GM19324 (cell line): Measurements from ENCODE around the gene MRPS6.

Experiments
- ATAC-seq: cut with Tn5 transposase; IDR thresholded peaks from one replicate; pipeline ENCODE4 v1.9.1; 2021; ENCODE audit warnings: mild to moderate bottlenecking, moderate library complexity; ENCODE audit not compliant: unreplicated experiment, low FRiP score

Gene MRPS6

DNA sequence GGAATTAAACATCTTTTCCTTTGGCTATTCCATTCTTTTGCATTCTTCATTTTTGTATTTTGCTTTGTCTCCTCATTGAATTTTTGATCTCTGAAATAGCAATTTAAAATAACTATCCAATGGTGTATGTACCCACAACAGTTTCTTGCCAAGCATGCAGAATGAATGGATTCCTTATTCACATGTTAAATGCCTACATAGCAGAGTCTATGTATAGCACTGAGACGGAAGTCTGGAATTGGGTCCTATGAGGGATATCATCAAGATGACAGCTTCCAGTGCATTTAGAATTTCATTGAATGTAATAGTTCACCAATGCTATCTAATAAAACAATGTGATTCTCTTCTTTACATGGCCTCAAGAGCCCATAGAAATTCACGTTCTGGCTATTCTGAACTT is 97.5 kb downstream of the MRPS6 start:
- no peak for ATAC-seq

DNA sequence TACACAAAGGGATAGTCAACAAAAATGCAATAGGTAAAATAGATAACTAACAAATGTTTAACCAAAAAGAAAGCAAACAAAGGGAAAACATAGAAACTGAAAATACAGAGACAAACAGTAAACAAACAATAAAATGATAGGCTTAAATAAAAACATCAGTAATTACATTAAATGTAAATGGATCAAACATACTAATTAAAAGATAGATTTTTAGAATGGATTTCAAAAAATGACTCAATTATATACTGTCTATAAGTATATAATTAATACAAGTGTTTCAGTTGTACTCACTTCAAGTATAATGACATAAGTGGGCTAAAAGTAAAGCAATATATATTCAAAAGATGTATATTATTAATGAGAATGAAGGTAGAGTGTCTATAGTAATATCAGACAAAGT is 101.1 kb downstream of the MRPS6 start:
- ATAC-seq, result no peak

DNA sequence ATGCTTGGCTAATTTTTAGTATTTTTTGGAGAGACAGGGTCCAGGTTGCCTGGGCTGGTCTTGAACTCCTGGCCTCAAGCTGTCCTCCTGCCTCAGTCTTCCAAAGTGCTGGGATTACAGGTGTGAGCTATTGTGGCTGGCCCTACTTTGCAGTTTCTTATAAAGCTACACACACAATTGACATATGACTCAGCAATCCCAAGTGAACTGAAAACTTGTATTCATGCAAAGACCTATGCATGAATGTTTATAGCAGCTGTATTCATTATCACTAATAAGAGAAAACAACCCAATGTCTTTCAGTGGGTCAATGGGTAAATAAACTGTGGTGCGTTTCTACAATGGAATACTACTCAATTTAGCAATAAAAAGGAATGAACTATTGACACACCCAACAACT is 103.1 kb downstream of the MRPS6 start:
- ATAC-seq, result no peak

DNA sequence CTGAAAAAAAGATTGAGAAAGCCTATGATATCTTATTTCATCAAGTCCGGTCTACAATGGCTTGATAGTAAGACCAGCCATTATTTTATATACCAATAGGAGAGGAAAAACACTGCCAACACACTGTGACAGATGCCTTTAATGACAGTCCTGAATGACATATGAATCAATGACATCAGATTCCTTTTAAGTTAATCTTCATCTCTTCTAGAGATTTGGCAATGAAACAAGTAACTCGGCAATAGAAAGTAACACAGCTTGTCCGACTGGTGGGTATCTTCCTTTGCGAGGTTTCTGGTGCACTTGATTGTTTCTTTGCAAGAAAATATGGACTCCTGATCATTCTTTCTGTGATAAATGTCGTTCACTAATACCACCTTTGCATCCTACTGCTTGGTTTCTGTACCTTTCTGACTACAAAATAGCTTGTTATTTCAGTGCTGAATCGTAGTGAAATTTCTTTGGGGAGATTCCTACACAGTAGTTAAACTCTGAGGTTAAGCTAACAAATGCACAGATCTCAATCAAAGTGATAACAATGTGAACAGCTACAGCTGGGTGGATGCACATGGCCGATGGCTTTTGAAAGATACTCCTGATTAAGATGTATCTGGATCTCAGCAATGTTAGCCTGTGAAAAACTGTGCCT is 104.7 kb downstream of the MRPS6 start:
- no peak for ATAC-seq

DNA sequence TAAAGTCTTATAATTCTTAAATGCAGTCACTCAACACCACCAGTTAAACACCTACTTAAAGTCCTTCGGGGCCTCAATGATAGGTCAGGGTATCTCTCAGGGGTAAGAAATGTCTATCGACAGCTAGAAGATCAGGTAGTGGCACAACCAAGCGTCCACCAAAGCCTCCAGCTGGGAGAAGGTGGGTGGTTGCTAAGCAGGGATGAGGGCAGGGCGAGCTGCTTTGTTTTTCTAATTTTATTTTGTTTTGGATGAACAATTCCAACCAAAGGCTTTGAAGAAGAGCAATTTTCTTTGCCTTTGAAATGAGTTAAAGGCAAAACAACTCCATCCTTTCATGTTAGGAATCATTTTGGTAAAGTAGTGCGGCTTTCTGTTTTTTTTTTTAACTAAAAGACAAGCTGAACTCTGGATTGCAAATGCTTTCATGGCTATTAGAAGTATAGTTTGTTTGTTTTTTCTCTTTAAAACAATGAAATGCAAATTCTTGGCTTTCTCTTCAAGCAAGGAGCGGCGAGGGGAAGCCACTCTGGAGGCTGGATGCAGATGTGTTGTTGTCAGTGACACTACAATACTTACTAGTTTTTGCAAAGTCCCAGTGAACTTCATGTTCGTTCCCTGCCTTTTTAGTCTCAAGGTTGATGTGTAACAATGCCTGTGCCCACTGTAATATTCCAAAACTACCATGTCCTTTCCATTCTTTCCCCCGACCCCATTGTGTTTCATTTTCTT is 106.0 kb downstream of the MRPS6 start:
- ATAC-seq, result no peak

DNA sequence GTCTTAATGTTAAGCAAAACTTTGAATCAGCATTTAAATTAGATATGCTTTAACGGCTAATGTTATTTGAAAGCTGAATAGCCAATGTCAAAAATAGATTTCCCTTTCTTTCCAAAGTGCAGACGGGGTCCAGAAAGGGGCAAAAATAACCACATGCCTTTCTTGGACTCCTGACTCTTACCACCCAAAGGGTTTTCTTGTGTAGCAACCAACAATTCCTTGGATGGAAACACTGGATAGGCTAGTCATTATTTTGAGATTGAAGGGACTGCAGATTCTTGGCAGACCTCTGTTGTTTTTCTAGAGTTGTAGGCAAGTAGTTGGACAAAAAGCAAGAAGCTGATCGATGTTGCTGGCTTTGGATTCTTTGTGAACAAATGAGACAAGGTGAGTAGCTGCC is 107.0 kb downstream of the MRPS6 start:
- ATAC-seq, result no peak

DNA sequence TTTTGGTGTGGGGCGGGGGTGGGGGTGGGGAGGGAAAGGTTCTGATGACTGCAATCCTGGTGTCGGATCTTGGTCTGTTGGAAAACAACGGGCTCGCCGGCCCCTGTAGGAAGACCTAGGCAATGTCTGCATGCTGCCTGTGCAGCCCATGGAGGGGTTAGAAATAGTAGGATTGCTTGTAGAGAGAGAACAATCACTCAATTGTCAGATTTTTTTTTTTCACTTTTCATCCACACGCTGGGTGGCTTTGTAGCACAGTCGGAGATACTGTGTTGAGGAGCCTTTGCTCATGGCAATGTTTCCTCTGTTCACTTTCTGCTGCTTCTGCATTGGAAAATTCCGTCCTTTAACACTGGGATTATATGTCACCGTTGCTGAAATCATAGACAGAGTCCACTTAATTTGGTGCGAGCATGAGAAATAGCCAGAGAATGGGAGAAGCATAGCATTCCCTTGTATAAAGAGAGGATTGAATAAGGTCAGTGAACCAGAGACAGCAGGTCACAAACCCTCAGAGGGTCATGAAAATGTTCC is 107.5 kb downstream of the MRPS6 start:
- no peak for ATAC-seq

DNA sequence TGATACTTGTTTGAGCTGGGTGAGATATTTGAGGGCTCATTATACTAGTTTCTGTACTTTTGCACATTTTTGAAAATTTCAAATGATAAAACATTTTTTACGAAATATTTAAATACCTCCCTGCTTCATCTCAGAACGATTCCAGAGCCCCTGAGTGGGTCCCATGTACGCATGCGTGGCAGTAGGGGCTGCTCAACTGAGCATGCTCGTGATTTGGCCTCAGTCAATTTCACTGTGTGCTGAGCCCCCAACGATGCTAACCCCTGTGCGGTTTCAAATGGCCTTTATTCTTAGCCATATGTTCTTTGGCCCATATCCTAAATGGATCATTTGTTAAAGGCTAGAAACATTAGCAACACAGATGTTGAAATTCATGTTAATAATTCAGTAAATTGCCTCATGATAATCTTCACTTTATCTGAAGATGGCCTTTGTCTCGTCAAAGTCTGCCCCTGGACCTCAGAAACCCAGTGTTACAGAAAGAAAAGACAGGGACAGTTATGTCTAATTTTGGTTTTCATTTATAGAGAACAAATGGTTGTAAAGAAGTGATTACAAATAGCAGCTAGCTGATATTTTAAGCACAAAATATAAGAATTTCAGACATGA is 108.2 kb downstream of the MRPS6 start:
- no peak for ATAC-seq

DNA sequence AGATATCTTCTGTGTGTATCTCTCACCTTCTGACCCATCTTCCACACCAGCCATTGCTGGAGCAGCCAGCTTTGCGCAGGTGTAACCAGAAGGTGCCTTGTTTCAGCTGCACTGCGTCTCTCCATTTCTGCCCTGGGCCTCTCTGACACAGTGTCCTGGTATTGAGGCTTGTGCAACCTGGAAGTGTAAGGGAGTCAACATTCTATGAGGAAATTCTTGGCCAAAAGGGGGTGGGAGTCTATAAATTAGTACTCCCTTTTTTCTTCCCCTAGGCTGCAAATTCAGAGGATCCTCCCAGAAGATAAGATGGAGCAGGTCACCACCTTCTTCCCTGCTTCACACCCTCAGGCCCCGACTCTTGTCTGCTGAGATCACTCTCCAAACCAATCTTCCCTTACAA is 109.1 kb downstream of the MRPS6 start:
- no peak for ATAC-seq

DNA sequence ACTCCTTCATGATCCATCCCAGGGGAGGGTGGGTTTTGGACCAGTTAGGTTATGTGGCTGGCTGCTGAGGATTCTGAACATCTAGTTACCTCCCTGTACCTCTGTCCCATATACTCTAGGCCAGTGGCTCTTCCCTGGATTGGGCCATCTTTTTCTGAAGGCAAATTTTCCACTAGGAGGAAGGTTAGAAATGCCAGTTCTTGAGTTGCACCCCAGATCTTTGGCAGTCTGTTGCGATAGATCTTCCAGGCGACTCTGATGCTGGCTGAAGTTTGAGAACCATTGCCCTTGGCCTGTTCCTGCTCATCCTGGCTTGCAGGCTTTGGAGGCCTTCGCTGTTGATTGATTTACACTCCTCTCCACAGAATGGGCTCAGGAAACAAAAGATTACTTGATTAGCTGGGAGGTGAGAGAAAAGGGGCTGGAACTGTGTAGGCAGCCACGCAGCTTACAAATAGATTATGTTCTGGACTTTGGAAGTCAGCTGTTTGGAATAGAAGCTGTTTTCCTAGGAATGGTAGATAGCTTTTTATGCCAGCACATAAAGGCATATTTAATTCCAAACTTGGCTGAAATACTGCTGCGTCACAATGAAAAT is 110.1 kb downstream of the MRPS6 start:
- no peak for ATAC-seq

DNA sequence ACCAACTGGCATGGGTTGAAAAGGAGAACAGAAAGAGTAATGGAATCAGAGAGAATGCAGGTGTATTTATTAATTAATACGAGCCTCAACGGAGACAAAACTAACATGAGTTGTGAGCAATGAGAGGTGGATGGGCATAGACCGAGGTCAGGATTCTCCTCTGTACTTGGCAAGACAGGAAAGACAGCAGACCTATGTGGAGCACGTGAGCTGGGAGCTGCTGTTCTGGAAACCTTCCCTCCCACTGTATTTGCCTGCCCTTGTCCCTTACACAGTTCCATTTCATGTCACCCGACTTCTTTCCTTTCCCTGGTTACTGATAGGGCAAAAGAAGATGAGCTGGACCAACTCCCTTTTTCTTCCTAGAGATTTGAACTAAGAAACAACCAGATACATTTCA is 110.9 kb downstream of the MRPS6 start:
- no peak for ATAC-seq

DNA sequence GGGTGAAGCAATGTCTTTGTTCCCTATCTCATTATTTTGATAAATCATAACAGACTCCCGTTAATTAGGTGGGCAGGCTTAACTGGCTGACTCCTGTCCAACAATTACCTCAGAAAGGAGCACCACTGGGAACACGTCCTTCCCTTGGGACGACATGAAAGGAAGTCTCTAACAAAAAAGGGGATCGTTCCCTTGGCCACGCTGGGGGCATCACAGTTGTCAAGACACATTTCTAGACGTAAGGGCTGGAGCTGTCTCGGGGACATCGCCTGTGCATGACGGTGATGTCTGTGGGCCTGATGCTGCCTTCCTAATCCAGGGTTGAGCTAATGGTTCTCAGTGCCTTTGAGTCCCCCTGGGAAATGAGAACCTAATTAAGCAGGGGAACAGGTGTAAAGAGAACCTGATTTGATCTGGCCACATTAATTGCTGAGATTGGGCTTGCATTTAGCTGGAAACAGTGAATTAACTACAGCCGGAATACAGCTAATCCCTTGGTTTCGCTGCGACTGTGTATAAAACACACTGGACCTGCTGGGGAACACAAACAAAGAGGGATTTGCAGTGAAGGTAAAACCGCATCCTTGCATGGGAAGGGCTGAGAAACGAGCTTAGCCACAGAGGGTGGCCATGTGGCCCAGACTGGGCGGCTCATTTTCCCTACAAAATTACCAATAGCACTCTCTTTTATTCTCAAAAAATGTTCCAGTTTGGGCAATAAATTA is 111.8 kb downstream of the MRPS6 start:
- no peak for ATAC-seq

DNA sequence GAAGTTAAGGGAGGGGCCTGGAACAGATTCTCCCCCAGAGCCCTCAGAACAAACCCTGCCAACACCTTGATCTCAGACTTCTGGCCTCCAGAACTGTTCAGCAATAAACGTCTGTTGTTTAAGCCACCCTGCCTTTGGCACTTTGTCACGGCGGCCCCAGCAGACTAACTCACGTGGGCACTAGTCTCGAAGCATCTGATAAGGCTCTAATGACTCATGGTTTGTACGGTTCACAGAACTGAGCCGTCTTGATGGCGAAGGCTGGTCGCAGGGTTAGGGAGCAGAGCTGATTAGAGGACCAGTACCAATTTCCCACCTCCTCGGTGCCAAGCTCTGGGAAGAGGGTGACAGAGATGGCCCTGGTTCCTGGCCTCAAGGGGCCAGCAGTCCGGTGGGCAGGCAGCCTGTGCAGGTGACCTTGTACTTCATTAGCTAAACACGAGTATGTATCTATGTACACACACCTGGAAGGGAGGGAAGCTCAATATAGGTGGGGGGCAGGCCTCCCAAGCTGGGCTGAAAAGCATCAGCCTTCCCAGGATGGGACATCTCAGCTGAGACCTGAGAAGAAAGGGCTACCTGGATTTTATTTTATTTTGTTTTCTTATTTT is 112.8 kb downstream of the MRPS6 start:
- no peak for ATAC-seq

DNA sequence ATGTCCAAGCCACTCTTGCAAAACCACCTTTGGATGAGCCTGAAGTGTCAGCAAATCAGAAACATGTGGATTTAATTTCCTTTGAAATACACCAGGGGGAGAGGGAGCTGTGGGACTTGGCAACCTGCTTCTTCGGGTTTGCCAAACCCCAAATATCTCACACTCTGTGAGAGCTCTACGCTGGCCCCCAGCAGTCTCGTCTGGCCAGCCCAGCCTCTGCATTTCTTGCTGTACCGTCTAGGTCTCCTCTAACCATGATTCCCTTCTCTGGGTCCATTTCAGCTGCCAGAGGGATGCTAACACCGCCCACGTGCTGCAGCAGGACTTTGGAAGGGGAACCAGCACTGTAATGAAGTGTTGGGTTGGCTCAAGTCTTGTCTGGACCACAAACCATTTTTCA is 114.6 kb downstream of the MRPS6 start:
- ATAC-seq, result no peak

DNA sequence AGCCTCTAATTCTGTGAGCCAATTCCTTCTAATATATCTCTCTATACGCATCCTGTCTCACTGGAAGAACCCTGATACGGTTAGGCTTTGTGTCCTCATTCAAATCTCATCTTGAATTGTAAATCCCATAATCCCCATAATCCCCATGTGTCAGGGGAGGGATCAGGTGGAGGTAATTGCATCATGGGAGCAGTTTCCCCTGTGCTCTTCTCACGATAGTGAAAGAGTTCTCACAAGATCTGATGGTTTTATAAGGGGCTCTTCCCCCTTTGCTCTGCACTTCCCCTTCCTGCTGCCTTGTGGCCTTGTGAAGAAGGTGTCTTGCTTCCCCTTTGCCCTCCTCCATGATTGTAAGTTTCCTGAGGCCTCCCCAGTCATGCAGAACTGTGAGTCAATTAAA is 116.1 kb downstream of the MRPS6 start:
- no peak for ATAC-seq

DNA sequence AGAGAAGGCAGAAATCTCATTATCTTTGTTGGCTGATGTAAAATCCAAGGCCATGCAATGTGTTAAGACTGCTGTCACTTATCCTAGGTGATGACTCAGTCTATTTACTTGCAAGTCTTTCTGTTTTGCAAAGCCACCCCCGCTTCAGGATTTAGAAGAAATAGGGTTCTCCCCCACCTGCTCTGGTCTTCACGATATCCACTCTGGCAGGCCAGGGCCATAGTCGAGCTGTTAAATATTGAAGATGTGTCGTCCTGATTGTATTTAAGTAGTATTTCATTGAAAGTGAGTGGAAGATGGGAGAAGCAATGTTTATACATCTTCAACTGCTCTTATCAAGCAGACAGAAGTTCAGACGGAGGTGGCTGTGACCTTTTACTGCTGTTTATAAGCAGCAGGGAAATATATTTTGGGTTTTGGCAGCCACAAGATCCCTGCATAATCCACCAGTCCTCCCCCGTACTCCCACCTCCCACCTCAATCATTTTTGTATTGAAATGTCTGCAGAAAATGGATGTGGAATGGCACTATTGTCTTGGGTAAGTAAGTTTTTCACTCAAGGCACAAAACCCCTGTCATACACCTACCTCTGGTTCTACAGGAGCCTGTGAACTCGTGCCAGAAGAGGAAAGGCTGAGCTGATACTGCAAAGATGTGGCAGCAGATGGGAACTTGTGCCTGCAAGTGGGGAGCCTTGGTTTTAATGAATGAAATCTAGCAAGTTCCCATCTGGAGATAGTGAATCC is 117.4 kb downstream of the MRPS6 start:
- no peak for ATAC-seq

DNA sequence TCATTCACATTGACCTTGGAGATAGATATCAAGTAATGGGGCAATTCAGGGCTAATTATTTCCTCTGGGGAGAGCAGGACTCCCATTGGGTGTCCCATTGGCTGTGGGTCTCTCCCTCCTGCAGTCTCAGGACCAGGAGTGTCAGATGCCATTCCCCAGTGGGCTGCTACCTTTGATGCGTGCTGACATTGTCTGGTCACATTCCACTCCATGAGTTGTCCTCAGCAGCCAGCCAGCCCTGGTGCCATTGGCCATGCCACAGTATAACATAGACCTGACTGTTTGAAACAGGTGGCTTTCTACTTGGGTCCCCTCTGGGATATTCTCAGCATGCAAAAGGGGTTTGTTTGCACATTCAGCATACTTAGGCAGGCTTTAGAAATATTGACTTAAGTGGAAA is 118.5 kb downstream of the MRPS6 start:
- no peak for ATAC-seq
